HG02981 (cell line): ENCODE data around the gene ALDOB.
A peak's percentile ranks its signal among the peaks of the same experiment; 100 is the strongest.
"Not testable (repeated sequence)": the region's sequence is repeated elsewhere in the genome, so short reads cannot be mapped to it uniquely, and the experiment has no call there.

ENCODE experiments used
- ATAC-seq: cut with Tn5 transposase; IDR thresholded peaks from one replicate; pipeline ENCODE4 v1.9.1; 2021; ENCODE audit warnings: mild to moderate bottlenecking, moderate library complexity; ENCODE audit not compliant: unreplicated experiment

The ALDOB gene

GRCh38 chr9:101388507-101388993 lies 47.0 kb downstream of the ALDOB start:
- no peak for ATAC-seq

GRCh38 chr9:101387871-101388506 lies 47.6 kb downstream of the ALDOB start:
- peak; percentile 74 for ATAC-seq

GRCh38 chr9:101384873-101385536 lies 50.6 kb downstream of the ALDOB start, which contains the start of gene BAAT:
Gene BAAT, minus strand, starts transcription at chr9:101385006. Its CDS starts 13,602 bp downstream, at chr9:101371404.
- ATAC-seq, result not testable (repeated sequence)

GRCh38 chr9:101383361-101383760 lies 52.2 kb downstream of the ALDOB start:
- ATAC-seq, result no peak

GRCh38 chr9:101381833-101382342 lies 53.7 kb downstream of the ALDOB start:
- no peak for ATAC-seq

GRCh38 chr9:101381118-101381517 lies 54.5 kb downstream of the ALDOB start:
- no peak for ATAC-seq

- no peak for ATAC-seq
Observed at GRCh38 chr9:101380295-101380694, 55.3 kb downstream of the ALDOB start.

GRCh38 chr9:101376111-101376848 lies 59.3 kb downstream of the ALDOB start:
- ATAC-seq, result no peak

- no peak for ATAC-seq
Observed at GRCh38 chr9:101375546-101375945, 60.0 kb downstream of the ALDOB start.

- no peak for ATAC-seq
Observed at GRCh38 chr9:101372327-101373118, 63.1 kb downstream of the ALDOB start.

GRCh38 chr9:101371813-101372212 lies 63.8 kb downstream of the ALDOB start:
- no peak for ATAC-seq
